ENCODE results near the gene TRDN.
A peak's percentile ranks its signal among the peaks of the same experiment; 100 is the strongest.

TRDN gene, protein sequence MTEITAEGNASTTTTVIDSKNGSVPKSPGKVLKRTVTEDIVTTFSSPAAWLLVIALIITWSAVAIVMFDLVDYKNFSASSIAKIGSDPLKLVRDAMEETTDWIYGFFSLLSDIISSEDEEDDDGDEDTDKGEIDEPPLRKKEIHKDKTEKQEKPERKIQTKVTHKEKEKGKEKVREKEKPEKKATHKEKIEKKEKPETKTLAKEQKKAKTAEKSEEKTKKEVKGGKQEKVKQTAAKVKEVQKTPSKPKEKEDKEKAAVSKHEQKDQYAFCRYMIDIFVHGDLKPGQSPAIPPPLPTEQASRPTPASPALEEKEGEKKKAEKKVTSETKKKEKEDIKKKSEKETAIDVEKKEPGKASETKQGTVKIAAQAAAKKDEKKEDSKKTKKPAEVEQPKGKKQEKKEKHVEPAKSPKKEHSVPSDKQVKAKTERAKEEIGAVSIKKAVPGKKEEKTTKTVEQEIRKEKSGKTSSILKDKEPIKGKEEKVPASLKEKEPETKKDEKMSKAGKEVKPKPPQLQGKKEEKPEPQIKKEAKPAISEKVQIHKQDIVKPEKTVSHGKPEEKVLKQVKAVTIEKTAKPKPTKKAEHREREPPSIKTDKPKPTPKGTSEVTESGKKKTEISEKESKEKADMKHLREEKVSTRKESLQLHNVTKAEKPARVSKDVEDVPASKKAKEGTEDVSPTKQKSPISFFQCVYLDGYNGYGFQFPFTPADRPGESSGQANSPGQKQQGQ

GRCh38 chr6:123636782-123637181, at the start of gene TRDN:
TRDN (minus strand) TSS chr6:123636950; CDS start chr6:123636775, 175 bp downstream.
- Histone ChIP-seq H3K27me3 (ENCODE audit: insufficient read depth, low read length) (no peaks in the 10 kb centered on the region), H3K4me1 (ENCODE audit: control insufficient read depth, insufficient read depth, low read length, unreplicated experiment) (no peaks in the 10 kb centered on the region), H2AFZ (ENCODE audit: low read length, unreplicated experiment) (no peak within 1 kb of the TSS), H3K4me3 (ENCODE audit: low read depth, low read length) (no peak within 1 kb of the TSS), H3K79me2 (ENCODE audit: control insufficient read depth, insufficient read depth, low read length, unreplicated experiment) (no peaks in the 10 kb centered on the region), H3K36me3 (ENCODE audit: insufficient read depth, low read length) (no peaks in the 10 kb centered on the region), H3K27ac (ENCODE audit: low read depth, low read length) (no peak within 1 kb of the TSS)

- Histone ChIP-seq H3K4me3 (ENCODE audit: low read depth, low read length) (no peak overlapping the region), H2AFZ (ENCODE audit: low read length, unreplicated experiment) (no peak overlapping the region), H3K79me2 (ENCODE audit: control insufficient read depth, insufficient read depth, low read length, unreplicated experiment) (no peaks in the 10 kb centered on the region), H3K36me3 (ENCODE audit: insufficient read depth, low read length) (no peaks in the 10 kb centered on the region), H3K4me1 (ENCODE audit: control insufficient read depth, insufficient read depth, low read length, unreplicated experiment) (no peaks in the 10 kb centered on the region), H3K27ac (ENCODE audit: low read depth, low read length) (no peak overlapping the region), H3K27me3 (ENCODE audit: insufficient read depth, low read length) (0 out of 2 replicates have a peak, but pooled peaks cover 2% of the 10 kb centered on the region)
Observed at GRCh38 chr6:123681957-123682462, 45.3 kb upstream of the TRDN start.

DNA sequence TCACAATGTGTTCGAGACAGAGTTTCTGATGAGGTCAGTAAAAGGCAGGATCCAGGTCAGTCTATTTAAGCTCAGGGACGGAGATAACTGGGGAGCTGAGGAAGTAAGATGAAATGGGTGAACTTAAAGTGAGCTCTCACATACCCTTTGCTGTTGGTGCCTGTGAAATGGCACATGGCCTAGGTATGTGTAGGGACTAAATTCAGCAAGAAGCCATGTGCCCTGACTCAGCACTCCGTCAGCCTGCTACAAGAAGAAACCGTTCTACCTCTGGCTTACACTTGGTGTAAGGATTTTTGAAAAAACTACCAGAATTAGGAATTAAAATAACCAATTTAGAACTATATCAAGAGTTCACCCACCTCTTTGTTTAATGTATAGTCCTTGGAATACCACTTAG, 41.1 kb upstream of the TRDN start:
- Histone ChIP-seq H3K4me1 (ENCODE audit: control insufficient read depth, insufficient read depth, low read length, unreplicated experiment) (no peaks in the 10 kb centered on the region), H3K79me2 (ENCODE audit: control insufficient read depth, insufficient read depth, low read length, unreplicated experiment) (no peaks in the 10 kb centered on the region), H2AFZ (ENCODE audit: low read length, unreplicated experiment) (no peak overlapping the region), H3K27me3 (ENCODE audit: insufficient read depth, low read length) (no peaks in the 10 kb centered on the region), H3K4me3 (ENCODE audit: low read depth, low read length) (no peak overlapping the region), H3K27ac (ENCODE audit: low read depth, low read length) (no peak overlapping the region), H3K36me3 (ENCODE audit: insufficient read depth, low read length) (no peaks in the 10 kb centered on the region)

- no peaks in the 10 kb centered on the region for H3K27me3 ChIP-seq (ENCODE audit: insufficient read depth, low read length)
- no peaks in the 10 kb centered on the region for H3K4me1 ChIP-seq (ENCODE audit: control insufficient read depth, insufficient read depth, low read length, unreplicated experiment)
- H2AFZ ChIP-seq (ENCODE audit: low read length, unreplicated experiment), result no peak overlapping the region
- H3K4me3 ChIP-seq (ENCODE audit: low read depth, low read length), result no peak overlapping the region
- no peak overlapping the region for H3K27ac ChIP-seq (ENCODE audit: low read depth, low read length)
- no peaks in the 10 kb centered on the region for H3K79me2 ChIP-seq (ENCODE audit: control insufficient read depth, insufficient read depth, low read length, unreplicated experiment)
- no peaks in the 10 kb centered on the region for H3K36me3 ChIP-seq (ENCODE audit: insufficient read depth, low read length)
Observed at GRCh38 chr6:123676793-123677192, 40.0 kb upstream of the TRDN start.

DNA sequence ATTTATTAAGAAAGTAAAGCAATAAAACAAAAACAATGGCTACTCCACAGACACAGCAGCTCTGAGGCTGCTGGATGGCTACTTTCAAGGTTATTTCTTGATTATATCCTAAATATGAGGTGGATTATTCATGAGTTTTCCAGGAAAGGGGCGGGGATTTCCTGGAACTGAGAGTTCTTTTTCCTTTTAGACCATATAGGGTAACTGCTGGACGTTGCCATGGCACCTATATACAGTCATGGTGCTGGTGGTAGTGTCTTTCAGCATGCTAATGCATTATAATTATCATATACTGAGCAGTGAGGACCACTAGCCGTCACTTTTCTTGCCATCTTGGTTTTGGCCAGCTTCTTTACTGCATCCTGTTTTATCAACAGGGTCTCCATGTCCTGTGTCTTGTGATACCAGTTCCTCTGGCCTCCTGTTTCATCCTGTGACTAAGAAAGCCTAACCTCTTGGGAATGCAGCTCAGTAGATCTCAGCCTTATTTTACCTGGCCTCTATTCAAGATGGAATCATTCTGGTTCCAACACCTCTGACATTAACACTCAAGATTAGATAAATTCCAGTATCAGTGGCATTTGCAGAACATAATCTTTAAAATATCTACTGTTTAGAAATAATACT, 32.3 kb upstream of the TRDN start:
- H3K4me1 ChIP-seq (ENCODE audit: control insufficient read depth, insufficient read depth, low read length, unreplicated experiment), result peaks cover 5% of the 10 kb centered on the region
- no peaks in the 10 kb centered on the region for H3K79me2 ChIP-seq (ENCODE audit: control insufficient read depth, insufficient read depth, low read length, unreplicated experiment)
- peak overlapping the region; percentile 62 for H2AFZ ChIP-seq (ENCODE audit: low read length, unreplicated experiment)
- H3K4me3 ChIP-seq (ENCODE audit: low read depth, low read length), result no peak overlapping the region
- H3K36me3 ChIP-seq (ENCODE audit: insufficient read depth, low read length), result no peaks in the 10 kb centered on the region
- H3K27ac ChIP-seq (ENCODE audit: low read depth, low read length), result no peak overlapping the region
- no peaks in the 10 kb centered on the region for H3K27me3 ChIP-seq (ENCODE audit: insufficient read depth, low read length)

DNA sequence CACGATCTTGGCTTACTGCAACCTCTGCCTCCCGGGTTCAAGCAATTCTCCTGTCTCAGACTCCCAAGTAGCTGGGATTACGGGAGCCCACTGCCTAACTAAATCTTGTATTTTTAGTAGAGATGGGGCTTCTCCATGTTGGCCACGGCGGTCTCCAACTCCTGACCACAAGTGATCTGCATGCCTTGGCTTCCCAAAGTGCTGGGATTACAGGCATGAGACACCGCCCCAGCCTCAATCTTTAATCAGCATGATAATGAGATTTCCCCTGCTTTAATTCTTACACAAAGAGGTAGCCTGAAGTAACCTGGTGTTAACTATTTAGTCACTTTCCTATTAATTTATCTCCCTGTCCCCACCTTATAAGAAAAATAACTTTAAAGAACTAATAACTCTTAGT, 31.3 kb upstream of the TRDN start:
- no peak overlapping the region for H3K4me3 ChIP-seq (ENCODE audit: low read depth, low read length)
- H3K4me1 ChIP-seq (ENCODE audit: control insufficient read depth, insufficient read depth, low read length, unreplicated experiment), result peaks cover 5% of the 10 kb centered on the region
- no peak overlapping the region for H2AFZ ChIP-seq (ENCODE audit: low read length, unreplicated experiment)
- H3K36me3 ChIP-seq (ENCODE audit: insufficient read depth, low read length), result no peaks in the 10 kb centered on the region
- no peaks in the 10 kb centered on the region for H3K27me3 ChIP-seq (ENCODE audit: insufficient read depth, low read length)
- no peaks in the 10 kb centered on the region for H3K79me2 ChIP-seq (ENCODE audit: control insufficient read depth, insufficient read depth, low read length, unreplicated experiment)
- no peak overlapping the region for H3K27ac ChIP-seq (ENCODE audit: low read depth, low read length)

GRCh38 chr6:123663436-123663835, 26.7 kb upstream of the TRDN start:
- Histone ChIP-seq H2AFZ (ENCODE audit: low read length, unreplicated experiment) (no peak overlapping the region), H3K27me3 (ENCODE audit: insufficient read depth, low read length) (no peaks in the 10 kb centered on the region), H3K4me1 (ENCODE audit: control insufficient read depth, insufficient read depth, low read length, unreplicated experiment) (no peaks in the 10 kb centered on the region), H3K27ac (ENCODE audit: low read depth, low read length) (no peak overlapping the region), H3K79me2 (ENCODE audit: control insufficient read depth, insufficient read depth, low read length, unreplicated experiment) (no peaks in the 10 kb centered on the region), H3K36me3 (ENCODE audit: insufficient read depth, low read length) (no peaks in the 10 kb centered on the region), H3K4me3 (ENCODE audit: low read depth, low read length) (no peak overlapping the region)

DNA sequence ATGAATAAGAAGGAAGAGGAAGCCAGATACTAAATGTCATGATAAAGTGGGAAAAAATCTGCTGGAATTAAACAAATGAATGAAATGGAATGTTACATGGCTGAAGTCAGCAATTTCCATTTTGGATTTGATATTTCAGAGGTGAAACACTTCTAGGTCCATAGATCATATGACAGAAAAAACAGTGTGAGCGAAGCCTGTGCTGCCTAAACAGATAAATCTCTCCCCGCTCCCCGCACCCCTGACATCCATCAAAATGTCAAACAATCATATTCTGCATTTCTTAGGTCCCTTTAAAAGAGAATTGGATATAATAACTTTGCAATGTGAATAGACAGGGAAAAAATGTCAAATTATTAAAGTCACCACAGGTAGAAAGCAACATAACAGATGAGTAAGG, 26.0 kb upstream of the TRDN start:
- Histone ChIP-seq H3K36me3 (ENCODE audit: insufficient read depth, low read length) (no peaks in the 10 kb centered on the region), H3K4me1 (ENCODE audit: control insufficient read depth, insufficient read depth, low read length, unreplicated experiment) (no peaks in the 10 kb centered on the region), H3K27ac (ENCODE audit: low read depth, low read length) (no peak overlapping the region), H2AFZ (ENCODE audit: low read length, unreplicated experiment) (no peak overlapping the region), H3K79me2 (ENCODE audit: control insufficient read depth, insufficient read depth, low read length, unreplicated experiment) (no peaks in the 10 kb centered on the region), H3K4me3 (ENCODE audit: low read depth, low read length) (no peak overlapping the region), H3K27me3 (ENCODE audit: insufficient read depth, low read length) (no peaks in the 10 kb centered on the region)

DNA sequence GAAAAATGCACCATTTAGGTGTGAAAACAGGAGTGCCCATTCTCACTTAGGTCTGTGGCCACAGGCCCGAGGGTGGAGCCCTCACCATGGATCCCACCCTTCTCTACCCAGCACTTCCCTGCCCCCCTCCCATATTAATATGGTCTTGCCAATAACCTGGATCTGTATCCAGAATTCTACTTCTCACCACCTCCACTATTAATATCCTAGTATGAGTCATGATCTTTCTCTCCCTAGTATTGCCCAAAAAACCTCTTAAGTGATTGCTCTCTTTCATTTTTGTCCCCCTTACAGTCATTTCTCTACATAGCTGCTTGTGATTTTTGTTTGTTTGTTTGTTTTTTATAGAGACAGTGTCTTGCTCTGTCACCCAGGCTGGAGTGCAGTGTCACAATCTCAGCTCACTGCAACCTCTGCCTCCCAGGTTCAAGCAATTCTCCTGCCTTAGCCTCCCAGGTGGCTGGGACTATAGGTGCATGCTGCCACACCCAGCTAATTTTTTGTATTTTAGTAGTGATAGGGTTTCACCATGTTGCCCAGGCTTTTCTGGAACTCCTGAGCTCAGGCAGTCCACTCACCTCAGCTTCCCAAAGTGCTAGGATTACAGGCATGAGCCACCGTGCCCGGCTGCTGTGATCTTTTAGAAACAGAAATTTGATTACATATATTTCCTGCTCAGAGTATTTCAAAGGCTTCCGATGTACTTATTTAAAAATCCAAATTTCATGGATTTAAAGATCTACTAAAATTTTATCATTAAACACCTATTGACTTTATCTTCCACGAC, 24.5 kb upstream of the TRDN start:
- H3K79me2 ChIP-seq (ENCODE audit: control insufficient read depth, insufficient read depth, low read length, unreplicated experiment), result no peaks in the 10 kb centered on the region
- H3K4me3 ChIP-seq (ENCODE audit: low read depth, low read length), result no peak overlapping the region
- H3K27me3 ChIP-seq (ENCODE audit: insufficient read depth, low read length), result no peaks in the 10 kb centered on the region
- no peaks in the 10 kb centered on the region for H3K4me1 ChIP-seq (ENCODE audit: control insufficient read depth, insufficient read depth, low read length, unreplicated experiment)
- no peak overlapping the region for H3K27ac ChIP-seq (ENCODE audit: low read depth, low read length)
- no peaks in the 10 kb centered on the region for H3K36me3 ChIP-seq (ENCODE audit: insufficient read depth, low read length)
- H2AFZ ChIP-seq (ENCODE audit: low read length, unreplicated experiment), result no peak overlapping the region

Measured in ACC112 (cell line).